G401 (cell line): ENCODE results near the gene KRT79. TPM values are rescaled to one million over a fixed set of nuclear protein-coding genes. Genes with fewer than 3 reads are reported as not detected.

ENCODE experiments used
- DNase-seq: peaks from one replicate; pipeline ENCODE4 v3.0.0-alpha.2; 2015; ENCODE audit warnings: low spot score
- in situ Hi-C: cut with HindIII; loops from 2 replicates; pipeline ENCODE4 v1.10.0; 2016; ENCODE audit warnings: low sequenced_read_pairs, mixed read lengths
- total RNA-seq: library from RNA; depleted of rRNA; stranded (reverse); fragments of >200 nt; shearing (Covaris generic); gene quantifications from 2 replicates; pipeline ENCODE4 v1.2.3, GENCODE V29; 2014

KRT79 gene
- total RNA-seq, 1 experiment from 2014 or later = not detected

- DNase-seq = no peak
- in situ Hi-C loops = no loop called here
Measured at GRCh38 chr12:52823761-52824450, 10.2 kb downstream of the KRT79 start.

GRCh38 chr12:52822771-52823510 lies 11.2 kb downstream of the KRT79 start:
- in situ Hi-C loops = no loop called here
- DNase-seq = no peak

- no peak for DNase-seq
- in situ Hi-C loops = no loop called here
Measured at GRCh38 chr12:52821826-52822660, 12.1 kb downstream of the KRT79 start.

- no peak for DNase-seq
- in situ Hi-C loops = no loop called here
Measured at GRCh38 chr12:52821071-52821730, 12.9 kb downstream of the KRT79 start.

DNA sequence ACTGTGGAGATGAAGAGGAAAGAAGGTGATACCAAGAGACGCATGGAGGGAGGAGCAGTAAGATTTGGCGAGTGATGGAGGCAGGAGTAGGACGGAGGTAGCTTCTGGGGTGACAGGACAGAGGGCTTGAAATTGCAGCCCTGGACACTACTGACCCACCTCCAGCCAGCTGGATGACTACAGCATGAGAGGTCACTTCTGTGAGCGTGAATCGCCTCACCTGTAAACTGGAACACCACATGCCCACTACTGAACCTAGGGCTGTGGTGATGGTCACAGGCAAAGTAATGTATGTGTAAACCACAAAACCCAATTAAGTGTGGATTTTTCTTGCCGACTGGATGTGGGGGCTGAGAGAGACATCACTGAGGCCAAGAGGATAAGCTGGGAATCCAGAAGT lies 13.6 kb downstream of the KRT79 start:
- in situ Hi-C loops = no loop called here
- no peak for DNase-seq

GRCh38 chr12:52819731-52820510 lies 14.2 kb downstream of the KRT79 start:
- in situ Hi-C loops = no loop called here
- no peak for DNase-seq

GRCh38 chr12:52818887-52819420 lies 15.2 kb downstream of the KRT79 start:
- in situ Hi-C loops = no loop called here
- no peak for DNase-seq

DNA sequence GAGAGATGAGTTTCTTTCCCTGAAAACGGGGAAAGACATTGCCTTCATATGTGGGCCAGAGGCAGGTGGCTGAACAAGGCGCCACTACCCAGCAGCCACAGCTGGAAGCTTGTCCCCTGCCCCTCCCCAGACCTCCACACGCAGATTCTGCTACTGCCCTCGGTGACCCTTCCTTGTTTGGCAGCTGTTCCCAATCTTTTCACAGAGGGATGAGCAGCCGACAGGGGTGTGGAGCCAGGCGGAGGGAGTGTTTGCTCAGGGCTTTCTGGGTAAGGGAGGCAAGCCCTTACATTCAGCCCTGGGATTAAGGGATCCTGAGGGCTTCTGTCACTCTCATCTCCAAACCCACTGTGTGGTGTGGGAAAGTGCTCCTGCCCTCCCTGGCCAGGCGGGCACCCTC lies 15.7 kb downstream of the KRT79 start:
- no peak for DNase-seq
- in situ Hi-C loops = no loop called here

DNA sequence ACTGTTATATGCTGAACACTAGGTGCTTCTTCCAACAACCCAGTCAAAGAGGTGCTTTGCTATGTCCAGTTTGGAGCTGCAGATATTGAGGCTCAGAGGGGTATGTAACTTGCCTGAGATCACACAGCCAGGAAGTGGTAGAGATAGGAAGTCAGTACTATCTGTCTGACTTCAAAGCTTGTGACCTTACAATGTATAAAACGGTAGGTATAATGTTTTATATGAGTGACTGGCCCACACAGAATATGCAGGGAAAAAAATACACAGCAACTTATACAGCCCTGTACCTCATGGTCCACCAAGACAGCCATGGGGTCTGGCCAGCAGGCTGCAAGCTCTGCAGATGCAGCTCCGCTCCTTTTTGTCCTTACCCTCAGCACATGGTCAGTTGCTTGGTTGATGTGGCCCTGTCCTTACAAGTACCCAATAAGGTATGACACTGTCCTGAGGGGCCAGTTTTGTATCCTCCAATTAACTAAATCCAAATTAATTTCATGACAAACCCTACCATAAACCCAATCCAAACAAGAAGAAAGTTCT lies 16.3 kb downstream of the KRT79 start:
- in situ Hi-C loops = no loop called here
- no peak for DNase-seq

- no peak for DNase-seq
- in situ Hi-C loops = no loop called here
Measured at GRCh38 chr12:52817003-52817698, 17.0 kb downstream of the KRT79 start.

- in situ Hi-C loops = no loop called here
- DNase-seq = no peak
Measured at GRCh38 chr12:52815676-52816588, 18.2 kb downstream of the KRT79 start.

GRCh38 chr12:52815161-52815560 lies 18.9 kb downstream of the KRT79 start:
- no peak for DNase-seq
- in situ Hi-C loops = no loop called here

- in situ Hi-C loops = no loop called here
- DNase-seq = no peak
Measured at GRCh38 chr12:52814710-52815155, 19.4 kb downstream of the KRT79 start.

DNA sequence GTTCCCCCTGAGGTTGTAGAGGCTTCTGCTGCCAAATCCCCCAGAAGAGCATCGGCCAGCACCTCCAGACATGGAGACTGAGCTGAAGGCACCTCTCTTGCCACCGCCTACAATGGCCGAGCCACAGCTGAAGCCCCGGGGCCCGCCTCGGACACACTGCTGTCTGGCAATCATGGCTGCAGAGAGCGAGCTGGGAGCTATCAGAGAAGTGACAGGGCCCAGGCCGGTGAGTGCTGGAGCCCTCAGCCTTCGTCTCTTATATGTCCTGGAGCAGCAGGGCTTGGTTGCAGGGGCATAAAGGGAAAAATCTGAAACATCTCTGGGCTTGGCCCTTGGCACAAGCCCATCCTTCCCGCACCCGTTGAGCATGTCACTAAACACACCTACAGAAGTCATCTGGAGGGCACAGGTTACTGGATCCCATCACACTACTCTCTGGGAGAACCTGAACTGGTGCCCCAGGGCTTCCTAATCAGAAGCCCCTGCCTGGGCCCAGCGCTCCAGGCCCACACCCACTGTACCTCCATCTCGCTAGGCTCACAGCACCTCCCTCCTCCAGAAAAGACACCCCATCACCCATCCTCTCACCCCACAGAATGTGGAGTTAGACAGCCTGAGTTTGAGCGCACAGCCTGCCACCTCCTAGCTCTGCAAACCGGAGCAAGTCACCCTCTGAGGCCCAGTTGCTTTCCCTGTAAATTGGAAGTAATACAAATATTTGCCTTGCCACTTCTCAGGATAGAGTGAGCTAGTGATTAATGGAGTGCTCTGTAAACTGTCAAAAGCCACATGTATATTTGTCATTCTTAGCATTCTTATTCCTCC lies 20.0 kb downstream of the KRT79 start, which contains the start of gene KRT4:
Gene KRT4, minus strand, starts transcription at position 232 of the 825 bp plus-strand sequence. Its CDS starts 58 bp downstream, at position 174.
- in situ Hi-C loops = no loop called here
- DNase-seq = no peak

- in situ Hi-C loops = no loop called here
Measured at GRCh38 chr12:52813203-52813819, 20.8 kb downstream of the KRT79 start.

More at GRCh38 chr12:52813203-52813819, 20.8 kb downstream of the KRT79 start:
- DNase-seq = no peak
